LNCaP clone FGC (cell line): Measurements from ENCODE around the gene FUT6.
"Not testable (repeated sequence)": the region's sequence is repeated elsewhere in the genome, so short reads cannot be mapped to it uniquely, and the experiment has no call there.

Experiments used
- DNase-seq: peaks from one replicate; pipeline ENCODE4 v3.0.0-alpha.2; 2011; ENCODE audit warnings: low read depth
- H3K4me3 ChIP-seq: 2 replicates; pipeline ENCODE4 v1.5.1; 2011; ENCODE audit warnings: mild to moderate bottlenecking, low read depth, low read length, control low read depth
- CTCF ChIP-seq: IDR thresholded peaks from 2 replicates; pipeline ENCODE4 v1.5.1; 2012; ENCODE audit warnings: mild to moderate bottlenecking; ENCODE audit not compliant: control insufficient read depth, insufficient read depth; ENCODE audit errors: extremely low read depth

Gene FUT6

GRCh38 chr19:5877882-5878281, 38.4 kb upstream of the FUT6 start:
- no peak overlapping the region for H3K4me3 ChIP-seq
- DNase-seq = no peak
- no peak for TF ChIP-seq CTCF

- H3K4me3 ChIP-seq = no peak overlapping the region
- no peak for DNase-seq
- TF ChIP-seq CTCF = no peak
Observed at GRCh38 chr19:5877427-5877826, 37.9 kb upstream of the FUT6 start.

DNA sequence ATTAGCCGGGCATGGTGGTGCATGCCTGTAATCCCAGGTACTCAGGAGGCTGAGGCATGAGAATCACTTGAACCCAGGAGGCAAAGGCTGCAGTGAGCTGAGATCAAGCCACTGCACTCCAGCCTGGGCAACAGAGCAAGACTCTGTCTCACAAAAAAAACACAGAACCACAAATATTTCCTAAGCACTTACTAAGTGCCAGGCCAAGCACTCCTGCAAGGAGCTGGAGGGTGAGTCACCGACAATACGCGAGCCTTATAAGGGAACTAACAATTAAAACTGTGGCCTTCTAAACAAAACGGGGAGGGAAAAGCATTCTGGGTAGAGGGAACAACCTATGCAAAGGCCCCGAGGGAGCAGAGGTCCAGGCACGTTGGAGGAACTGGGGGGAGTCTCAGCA, 35.0 kb upstream of the FUT6 start:
- not testable (repeated sequence) for DNase-seq, H3K4me3 ChIP-seq

- no peak for TF ChIP-seq CTCF
- DNase-seq = no peak
- no peak overlapping the region for H3K4me3 ChIP-seq
Observed at GRCh38 chr19:5873617-5874199, 34.2 kb upstream of the FUT6 start.

GRCh38 chr19:5870986-5871394, 31.5 kb upstream of the FUT6 start:
- no peak for TF ChIP-seq CTCF
- DNase-seq = no peak
- H3K4me3 ChIP-seq = no peak overlapping the region

DNA sequence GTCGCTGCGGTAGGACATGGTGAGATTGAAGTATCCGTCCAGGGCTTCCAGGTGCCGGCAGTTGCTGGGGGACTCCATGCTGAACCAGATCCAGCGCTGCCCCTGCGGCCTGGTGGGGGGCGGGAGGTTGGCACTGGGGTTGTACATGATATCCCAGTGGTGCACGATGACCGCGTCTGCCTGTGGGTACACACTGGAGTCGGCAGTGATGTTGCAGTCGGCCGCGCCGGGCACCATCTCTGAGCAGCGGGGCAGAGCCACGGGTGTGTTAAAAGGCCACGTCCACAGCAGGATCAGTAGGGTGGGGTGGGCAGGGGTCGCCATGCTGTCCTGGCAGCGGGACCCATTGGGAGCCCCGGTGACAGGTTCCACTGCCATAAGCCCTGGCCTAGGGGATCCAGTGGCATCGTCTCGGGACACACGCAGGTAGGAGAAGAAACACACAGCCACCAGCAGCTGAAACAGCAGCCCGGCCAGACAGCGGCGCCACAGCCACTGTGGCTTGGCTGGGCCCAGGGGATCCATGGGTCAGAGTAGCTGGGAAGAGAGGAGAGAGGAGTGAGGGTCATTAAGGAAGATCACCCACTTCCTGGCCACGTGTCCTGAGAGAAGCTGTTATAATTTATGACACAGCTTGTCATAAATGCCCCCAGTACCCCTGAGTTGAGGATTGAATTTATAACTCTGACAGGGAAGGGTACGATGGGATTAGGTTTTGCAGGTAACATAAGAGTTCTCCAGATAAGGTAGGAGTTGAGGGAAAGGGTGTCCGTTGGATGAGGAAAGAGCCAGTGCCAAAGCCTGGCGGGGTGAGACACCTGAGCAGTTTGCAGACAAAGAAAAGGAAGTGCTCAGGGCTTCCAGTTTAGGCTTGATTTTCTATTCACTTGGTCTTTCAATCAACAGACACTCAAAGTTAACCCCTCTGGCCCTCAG, 28.0 kb upstream of the FUT6 start:
- no peak for TF ChIP-seq CTCF
- no peak for DNase-seq

DNA sequence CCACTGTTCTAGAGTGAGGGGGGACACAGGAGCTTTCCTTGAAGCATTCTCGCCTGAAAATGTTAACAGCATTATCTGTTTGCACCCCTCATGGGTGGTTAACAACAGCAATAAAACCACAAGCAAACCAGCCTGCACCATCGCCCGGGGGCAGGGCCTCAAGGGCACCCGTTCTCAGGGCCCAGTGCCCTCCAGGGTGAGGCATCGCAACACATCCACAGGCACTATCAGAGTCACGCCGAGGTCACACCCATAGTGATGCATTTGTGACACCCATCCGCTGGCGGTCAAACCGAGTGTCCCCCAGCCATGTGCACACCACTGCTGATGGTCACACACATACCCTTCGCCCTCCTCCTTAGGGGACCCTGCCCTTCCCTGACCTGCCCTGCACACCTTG, 26.3 kb upstream of the FUT6 start:
- no peak for TF ChIP-seq CTCF
- DNase-seq = no peak
- no peak overlapping the region for H3K4me3 ChIP-seq

More for the DNA sequence above, 28.0 kb upstream of the FUT6 start:
- no peak overlapping the region for H3K4me3 ChIP-seq
